Hepatocyte (in vitro differentiated cells): ENCODE results near the gene SLX4IP.

Experiments
- CTCF ChIP-seq: fragments of 200-600 bp; sonication (generic); IDR thresholded peaks from 2 replicates; pipeline ENCODE4 v1.5.1; 2016; ENCODE audit warnings: antibody characterized with exemption, mild to moderate bottlenecking; ENCODE audit not compliant: poor library complexity
- EZH2phosphoT487 ChIP-seq: fragments of 200-600 bp; sonication (generic); IDR thresholded peaks from one replicate; pipeline ENCODE4 v1.6.1; 2018; ENCODE audit warnings: antibody characterized with exemption, mild to moderate bottlenecking, low read depth, moderate library complexity; ENCODE audit not compliant: unreplicated experiment, severe bottlenecking

- TF ChIP-seq CTCF, result no peak
- no peak for TF ChIP-seq EZH2phosphoT487
These were observed 207.9 kb downstream of the SLX4IP start for GRCh38 chr20:10642856-10643559.
